Fibroblast of skin of back (primary cell): Measurements from ENCODE around the gene ARID3A.

Experiments used
- DNase-seq: peaks from one replicate; pipeline ENCODE4 v3.0.0-alpha.2; 2013

ARID3A gene

DNA sequence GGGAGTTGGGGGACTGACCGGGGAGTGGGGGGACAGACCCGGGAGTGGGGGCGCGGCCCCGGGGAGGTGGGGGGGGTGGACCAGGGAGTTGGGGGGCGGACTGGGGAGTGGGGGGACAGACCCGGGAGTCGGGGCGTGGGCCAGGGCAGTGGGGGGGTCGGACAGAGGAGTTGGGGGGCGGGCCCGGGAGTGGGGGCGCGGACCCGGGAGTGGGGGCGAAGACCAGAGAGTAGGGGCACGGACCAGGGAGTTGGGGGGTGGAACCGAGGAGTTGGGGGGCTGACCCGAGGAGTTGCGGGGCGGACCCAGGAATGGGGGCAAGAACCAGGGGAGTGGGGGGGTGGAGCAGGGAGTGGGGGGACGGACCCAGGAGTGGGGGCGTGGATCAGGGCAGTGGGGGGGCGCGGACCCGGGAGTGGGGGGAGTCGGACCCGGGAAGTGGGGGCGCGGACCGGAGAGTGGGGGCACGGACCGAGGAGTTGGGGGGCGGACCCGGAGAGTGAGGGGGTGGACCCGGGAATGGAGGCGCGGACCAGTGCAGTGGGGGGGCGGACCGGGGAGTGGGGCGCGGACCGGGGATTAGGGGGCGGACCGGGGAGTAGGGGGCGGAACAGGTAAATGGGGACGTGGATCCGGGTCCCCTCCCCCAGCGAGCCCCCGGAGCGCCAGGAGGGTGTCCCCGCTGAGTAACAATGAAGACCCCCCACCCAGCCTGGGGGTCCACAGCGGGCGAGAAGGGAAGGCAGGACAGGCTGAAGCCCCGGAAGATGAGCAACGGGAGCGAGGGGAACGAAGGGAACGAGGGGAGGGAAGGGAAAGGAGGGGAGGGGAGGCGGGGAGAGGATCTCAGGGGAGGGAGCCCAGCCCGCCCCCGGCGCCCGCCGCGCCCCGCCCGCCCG is 13.4 kb upstream of the ARID3A start:
- no peak for DNase-seq

DNA sequence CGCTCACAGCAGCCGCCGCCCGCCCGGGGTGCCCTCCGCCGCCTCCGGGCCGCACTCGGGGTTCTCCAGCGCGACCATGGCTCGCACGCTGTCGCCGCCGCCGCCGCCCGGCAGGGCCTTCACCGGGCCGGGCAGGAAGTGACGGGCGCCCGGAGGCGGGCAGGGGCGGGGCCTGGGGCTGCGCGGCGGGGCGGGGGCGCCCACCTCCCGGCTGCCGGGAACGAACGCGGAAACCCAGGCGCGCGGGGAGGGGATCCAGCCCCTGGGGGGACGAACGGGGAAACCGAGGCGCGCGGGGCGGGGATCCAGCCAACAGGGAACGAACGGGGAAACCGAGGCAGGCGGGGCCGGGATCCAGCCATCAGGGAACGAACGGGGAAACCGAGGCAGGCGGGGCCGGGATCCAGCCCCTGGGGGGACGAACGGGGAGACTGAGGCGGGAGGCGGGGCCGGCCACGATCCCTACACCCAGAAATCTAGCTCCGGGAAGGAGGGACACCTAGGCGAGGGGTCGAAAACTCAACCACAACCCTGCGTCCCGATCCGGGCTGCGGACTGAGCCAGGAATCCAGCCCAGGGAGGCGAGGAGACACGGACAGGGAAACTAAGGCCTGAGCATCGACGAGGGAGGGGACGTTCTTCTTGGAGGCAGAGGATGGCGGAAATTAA is 12.6 kb upstream of the ARID3A start, which contains the start of gene R3HDM4:
Gene R3HDM4, minus strand, starts transcription at position 140 of the 669 bp plus-strand sequence. Its CDS starts 62 bp downstream, at position 78.
- peak; percentile 69 for DNase-seq

DNA sequence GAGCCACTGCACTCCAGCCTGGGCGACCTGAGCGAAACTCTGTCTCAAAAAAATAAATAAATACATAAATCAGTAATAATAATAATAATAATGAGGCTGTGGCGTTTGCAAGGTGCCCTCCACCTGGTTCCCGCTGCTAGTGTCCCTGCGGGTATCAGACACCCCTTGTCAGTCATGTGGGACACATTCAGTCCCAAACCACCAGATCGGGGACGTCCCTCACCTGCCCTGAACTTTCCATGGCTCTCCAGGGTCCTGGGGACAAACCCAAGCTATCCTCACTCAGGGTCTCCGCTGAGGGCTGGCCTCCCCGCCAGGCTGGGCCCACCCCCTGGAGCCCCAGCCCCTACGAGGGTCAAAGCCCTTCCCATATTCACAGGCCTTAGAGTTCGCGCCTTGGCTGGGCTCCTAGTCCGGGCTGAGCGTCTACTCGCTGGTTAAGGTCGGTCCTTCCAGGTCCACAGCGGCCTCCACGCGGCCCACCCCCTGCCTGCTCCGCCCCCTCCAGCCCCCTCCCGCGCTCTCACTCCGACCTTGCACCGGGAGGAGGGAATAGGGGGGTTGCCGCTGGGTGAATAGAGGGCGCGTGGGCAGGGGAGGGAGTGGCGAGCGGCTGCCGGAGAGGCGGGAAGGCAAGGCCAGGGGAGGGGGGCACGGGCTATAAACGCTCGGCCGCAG is 9.1 kb upstream of the ARID3A start:
- DNase-seq, result no peak

DNA sequence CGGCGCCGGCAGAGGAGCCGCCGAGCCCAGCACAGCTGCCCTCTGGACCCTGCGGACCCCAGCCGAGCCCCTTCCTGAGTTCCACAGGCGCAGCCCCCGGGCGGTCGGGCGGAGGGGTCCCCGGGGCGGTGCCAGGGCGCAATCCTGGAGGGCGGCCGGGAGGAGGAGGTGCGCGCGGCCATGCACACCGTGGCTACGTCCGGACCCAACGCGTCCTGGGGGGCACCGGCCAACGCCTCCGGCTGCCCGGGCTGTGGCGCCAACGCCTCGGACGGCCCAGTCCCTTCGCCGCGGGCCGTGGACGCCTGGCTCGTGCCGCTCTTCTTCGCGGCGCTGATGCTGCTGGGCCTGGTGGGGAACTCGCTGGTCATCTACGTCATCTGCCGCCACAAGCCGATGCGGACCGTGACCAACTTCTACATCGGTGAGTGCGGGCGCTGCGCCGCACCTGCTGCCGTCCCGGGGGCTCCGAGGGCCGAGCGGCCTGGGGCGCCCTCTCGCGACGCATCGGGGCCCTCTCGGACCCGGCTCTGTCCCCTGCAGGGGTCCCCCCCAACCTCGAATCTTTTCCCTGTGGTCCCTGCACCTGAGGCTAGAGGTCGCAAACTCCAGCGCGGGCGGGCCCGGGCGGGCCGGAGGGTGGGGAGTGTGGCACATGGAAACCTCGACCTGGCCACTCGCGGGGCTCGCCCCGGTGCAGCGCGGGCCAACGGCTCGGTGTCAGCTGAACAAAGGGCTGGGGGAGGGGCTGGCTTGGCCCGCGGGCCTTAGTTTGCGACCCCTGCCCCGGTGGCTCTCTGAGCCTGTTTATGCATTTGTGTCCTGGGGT is 8.3 kb upstream of the ARID3A start, which contains the start of gene KISS1R:
Gene KISS1R, plus strand, starts transcription at position 11 of the 829 bp plus-strand sequence. Its CDS starts 170 bp downstream, at position 181.
- DNase-seq, result no peak

DNA sequence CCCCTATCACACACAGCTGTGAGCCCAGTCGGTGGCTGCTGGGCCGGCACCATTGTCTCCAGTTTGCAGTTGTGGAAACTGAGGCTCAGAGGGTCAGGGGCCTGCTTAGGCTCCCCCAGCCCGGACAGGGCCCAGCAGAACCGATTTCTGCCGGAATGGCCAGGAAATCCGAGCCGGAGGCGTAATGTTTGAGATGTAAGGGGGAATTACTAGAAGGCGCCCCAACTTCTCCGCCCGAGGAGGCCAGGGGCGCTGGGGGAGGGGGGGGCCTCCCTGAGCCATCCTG is 7.7 kb upstream of the ARID3A start:
- no peak for DNase-seq

DNA sequence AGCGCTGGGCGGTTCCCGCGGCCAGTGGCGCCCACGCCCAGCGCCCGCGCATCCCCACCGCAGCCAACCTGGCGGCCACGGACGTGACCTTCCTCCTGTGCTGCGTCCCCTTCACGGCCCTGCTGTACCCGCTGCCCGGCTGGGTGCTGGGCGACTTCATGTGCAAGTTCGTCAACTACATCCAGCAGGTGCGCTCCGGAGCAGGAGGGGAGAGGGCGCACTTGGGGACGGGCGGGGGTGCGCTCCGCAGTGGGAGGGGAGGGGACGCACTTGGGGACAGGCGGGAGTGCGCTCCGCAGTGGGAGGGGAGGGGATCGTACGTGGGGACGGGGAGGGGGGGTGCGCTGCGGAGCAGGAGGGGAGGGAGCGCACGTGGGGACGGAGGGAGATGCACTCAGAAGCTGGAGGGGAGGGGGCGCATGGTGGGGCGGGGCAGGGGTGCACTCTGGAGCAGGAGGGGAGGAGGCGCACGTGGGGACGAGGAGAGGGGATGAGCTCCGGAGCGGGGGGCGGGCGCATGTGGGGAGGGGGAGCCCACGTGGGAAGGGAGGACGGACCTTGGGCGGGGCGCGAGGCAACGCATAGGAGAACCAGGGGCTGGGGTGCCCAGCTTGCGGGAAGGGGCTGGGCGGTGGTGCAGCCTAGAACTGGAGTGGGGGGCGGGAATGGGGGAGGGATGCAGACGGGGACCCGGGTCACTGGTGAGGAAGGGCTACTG is 7.2 kb upstream of the ARID3A start:
- no peak for DNase-seq

DNA sequence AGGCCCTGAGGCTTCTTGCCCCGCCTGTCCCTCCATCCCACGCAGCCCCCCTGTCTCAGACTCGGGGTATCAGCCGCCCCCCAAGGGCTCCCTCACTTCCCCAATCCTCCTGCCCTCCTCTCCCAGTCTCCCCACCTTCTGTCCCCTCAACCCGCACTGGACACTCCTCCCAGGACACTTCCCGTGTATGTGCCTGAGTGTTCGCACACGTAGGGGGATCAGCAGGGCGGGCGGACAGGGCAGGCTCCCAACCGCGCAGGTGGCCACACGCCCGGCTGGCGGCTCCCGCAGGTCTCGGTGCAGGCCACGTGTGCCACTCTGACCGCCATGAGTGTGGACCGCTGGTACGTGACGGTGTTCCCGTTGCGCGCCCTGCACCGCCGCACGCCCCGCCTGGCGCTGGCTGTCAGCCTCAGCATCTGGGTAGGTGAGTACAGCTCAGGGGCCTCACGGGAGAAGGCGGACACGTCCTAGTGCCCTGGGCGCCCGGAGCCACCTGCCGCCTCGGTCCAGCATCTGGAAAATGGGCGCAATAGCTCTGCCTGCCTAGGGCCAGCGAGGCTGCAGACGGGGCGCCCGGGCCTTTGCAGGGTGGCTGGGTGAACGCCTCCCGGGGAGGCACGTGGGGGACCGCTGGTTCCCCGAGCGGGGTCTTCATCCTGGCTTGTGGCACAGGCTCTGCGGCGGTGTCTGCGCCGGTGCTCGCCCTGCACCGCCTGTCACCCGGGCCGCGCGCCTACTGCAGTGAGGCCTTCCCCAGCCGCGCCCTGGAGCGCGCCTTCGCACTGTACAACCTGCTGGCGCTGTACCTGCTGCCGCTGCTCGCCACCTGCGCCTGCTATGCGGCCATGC is 6.4 kb upstream of the ARID3A start:
- no peak for DNase-seq

DNA sequence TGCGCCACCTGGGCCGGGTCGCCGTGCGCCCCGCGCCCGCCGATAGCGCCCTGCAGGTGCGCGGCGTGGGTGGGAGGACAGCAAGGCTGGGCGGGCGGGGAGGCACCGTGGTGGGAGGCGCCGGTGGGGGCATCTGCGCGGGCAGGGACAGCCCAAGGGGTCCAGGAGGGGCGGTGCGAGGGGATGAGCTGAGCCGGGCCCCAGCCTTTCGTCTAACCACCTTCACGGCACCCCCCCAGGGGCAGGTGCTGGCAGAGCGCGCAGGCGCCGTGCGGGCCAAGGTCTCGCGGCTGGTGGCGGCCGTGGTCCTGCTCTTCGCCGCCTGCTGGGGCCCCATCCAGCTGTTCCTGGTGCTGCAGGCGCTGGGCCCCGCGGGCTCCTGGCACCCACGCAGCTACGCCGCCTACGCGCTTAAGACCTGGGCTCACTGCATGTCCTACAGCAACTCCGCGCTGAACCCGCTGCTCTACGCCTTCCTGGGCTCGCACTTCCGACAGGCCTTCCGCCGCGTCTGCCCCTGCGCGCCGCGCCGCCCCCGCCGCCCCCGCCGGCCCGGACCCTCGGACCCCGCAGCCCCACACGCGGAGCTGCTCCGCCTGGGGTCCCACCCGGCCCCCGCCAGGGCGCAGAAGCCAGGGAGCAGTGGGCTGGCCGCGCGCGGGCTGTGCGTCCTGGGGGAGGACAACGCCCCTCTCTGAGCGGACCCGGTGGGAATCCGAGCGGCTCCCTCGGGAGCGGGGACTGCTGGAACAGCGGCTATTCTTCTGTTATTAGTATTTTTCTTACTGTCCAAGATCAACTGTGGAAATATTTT is 5.6 kb upstream of the ARID3A start:
- no peak for DNase-seq

DNA sequence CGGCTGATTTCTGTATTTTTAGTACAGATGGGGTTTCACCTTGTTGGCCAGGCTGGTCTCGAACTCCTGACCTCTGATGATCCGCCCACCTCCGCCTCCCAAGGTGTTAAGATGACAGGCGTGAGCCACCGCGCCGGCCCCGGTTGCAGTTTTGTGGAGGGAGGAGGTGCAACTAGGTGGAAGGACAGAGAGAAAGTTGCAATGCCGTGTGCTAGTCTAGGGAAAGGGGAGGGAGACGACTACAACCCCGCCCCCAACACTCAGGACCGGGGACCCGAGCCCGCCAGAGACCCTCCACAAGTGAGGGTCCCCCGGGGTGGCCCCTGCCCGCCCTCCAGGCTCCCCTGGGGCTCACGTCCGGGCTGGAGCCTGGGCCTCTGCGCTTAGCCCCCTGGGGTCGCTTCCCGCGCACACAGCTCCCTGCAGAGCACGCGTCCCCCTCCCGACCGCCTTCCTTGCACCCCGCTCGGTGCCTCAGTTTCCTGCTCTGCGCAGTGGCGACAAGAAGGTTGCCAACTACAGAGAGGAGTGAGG is 1.2 kb upstream of the ARID3A start:
- no peak for DNase-seq

DNA sequence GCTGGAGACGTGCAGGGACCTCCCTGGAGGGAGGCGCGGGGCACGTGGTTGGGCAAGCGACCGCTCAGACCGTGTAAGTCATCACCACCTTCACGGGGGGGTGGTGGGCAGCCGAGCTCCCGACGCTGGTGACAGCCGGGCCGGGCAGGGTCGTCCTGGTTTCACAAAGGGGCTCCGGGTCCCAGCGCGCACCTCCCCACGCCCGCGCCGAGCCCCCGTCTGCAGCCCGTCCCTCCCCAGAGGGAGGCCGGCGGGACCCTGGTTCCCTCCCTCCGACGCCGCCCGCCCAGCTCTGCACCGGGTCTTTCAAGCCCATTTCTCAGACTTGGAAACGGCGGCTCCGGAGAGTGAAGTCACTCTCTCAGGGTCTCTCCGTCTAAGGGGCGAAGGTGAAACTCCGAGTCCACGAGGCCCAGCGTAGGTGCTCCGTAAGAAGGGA is 729 bp upstream of the ARID3A start:
- peak; percentile 47 for DNase-seq

DNA sequence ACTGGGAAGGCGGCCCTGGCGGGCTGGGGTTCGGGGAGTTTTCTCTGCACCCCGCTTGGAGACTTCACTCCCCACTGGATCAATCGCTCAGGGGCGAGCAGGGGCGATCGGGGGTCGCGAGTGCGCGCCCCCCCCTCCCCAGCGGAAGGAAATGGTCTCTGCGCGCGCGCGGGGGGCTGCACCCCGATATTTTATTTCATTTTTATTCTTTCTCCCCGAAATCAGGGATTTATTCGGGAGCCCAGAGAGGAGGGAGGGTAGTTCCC is 421 bp downstream of the ARID3A start:
- DNase-seq, result no peak

DNA sequence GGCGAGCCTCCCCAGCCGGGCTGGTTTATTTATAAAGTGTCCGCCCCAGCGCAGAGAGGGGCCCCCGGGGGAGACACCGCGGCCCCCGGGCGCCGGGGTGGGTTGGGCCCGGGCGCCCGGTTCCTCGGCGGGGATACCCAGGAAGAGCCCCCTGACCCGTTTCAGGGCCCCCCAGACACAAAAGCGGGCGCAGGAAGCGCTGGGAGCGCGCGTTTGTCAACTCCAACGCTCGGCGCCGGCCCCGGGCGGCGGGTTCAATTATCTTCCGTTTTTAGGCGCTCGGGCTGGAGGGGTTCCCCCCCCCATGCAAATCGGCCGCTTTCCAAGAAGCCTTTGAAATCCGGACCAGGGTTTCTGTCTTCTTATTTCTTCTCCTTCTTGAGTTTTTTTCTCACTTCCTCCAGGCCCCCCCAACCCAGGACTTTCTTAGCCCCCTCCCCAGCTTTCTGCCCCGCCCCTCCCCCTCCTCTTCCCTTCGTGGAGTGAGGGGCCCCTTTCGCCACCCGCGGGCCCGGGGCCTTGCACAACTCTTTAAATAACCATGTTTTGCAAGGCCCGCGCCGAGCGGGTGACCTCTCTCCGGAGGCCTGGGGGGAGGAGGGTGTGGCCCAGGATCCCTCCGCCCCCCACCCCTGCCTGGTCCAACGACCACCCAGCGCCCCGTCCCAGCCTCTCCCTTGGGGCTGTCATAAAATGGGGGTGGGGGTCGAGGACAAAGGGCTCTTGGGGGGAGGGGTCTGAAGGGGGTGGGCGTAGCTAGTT is 935 bp downstream of the ARID3A start:
- peak; percentile 36 for DNase-seq

DNA sequence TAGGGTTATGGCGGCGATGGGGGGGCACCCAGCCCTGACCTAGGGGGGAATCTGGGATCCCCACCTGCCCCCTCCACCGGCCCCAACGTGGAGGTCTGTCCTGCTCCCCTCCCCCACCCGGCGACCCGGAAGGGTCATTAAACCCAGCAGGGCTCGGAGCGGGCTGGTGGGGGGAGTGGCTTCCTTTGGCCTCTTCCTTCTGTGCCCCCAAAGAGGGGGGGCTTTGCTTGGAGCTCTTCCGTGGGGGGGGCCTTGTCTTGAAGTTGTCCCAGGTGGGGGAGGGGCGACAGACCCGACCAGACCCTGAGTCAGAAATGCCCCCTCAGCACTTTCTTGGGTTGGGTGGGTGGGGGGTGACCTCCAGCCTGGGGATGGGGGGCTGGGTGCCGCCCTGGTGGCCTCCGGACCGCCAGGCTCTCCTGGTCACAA is 1.5 kb downstream of the ARID3A start:
- no peak for DNase-seq

DNA sequence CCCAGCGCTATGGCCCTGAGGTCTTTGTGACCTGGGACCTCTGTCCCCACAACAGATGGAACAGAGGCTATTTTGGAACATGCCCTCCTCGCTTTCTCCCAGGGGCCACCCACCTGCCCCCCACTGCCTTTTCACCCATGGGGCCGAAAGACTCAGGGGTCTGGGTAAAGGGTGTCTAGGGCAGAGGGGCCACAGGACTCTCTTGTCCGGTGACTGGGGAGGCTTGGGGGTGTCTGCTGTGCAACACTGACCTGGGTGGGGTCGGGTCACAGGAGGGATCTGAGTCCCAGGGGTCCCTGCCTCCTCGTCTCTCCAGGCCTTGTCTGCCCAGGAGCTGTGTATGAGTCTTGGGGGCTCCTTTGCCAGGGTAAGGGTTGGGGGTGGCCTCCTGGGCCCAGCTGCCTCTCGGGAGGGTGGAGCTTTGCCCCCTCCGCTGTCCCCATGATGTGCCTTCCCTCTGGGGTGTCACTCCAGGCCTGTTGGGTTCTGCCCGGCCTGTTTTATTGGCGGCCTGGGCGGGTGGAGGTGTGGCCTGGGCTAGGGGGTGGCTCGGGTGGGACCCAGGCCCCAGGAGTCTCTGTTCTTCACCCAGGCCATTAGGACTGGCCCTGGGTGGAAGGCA is 2.1 kb downstream of the ARID3A start:
- no peak for DNase-seq

DNA sequence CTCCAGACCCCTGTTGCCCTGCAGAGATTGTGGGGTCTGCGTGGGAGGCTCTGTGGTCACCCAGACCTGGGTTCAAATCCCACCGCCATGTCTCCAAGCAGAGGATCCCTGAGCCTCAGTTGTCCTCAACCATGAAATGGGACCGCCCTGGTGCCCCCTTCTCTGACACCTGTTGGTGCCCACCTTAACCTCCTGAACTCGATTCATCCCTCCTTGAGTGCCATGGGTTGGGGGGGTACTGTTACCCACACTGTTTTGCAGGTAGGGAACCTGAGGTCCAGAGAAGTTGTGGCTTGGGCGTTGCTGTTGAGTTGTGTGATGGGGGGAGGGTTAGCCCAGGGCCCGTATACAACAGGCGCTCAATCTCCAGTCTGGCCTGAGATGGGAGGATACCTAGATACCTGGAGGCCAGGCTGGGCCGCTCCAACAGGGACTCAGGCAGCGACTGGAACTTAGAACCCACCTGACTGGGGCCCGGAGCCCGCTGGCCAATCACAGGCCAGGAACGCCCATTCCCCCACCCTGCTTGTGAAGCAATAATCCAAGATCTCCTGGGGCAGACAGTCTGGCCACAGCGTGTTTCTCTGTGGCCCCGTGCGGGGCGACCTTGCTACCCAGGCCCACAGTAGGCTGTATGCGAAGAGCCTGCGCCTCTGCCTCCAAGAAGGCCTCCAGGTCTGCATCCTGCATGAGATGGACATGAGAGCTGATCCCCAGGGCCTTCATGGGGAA is 2.8 kb downstream of the ARID3A start:
- no peak for DNase-seq

DNA sequence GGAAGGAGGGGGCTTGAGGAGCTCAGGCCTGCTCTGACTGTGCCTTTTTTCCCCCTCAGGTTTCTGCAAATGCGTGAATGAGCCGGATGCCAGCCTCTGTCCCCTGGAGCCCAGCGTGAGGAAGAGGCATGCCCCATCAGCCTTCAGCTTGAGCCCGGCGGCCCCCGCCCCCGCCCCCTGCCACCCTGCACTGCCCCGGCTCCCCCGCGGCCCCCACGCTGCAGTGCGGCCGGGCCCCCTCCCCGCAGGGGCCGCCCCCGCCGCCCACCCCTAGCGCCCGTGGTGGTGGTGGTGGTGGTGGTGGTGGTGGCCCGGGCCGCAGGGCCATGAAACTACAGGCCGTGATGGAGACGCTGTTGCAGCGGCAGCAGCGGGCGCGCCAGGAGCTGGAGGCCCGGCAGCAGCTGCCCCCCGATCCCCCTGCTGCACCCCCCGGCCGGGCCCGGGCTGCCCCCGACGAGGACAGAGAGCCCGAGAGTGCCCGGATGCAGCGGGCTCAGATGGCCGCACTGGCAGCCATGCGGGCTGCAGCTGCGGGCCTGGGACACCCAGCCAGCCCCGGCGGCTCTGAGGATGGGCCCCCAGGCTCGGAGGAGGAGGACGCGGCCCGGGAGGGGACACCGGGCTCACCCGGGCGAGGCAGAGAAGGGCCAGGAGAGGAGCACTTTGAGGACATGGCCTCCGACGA is 3.5 kb downstream of the ARID3A start:
- no peak for DNase-seq

DNA sequence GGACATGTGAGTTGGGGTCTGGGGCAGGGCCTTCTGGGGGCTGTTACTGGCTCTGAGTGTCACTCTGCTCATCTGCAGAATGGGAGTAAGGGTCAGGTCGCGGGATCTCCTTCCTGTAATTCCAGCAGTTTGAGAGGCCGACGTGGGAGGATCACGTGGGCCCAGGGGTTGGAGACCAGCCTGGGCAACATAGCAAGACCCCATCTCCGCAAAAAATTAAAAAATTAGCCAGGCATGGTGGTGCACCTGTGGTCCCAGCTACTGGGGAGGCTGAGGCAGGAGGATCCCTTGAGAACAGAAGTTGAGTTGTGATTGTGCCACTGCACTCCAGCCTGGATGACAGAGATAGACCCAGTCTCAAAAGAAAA is 4.0 kb downstream of the ARID3A start:
- no peak for DNase-seq
